HG03159 (cell line): ENCODE data around the gene OVCH1.
"Not testable (repeated sequence)": the region's sequence is repeated elsewhere in the genome, so short reads cannot be mapped to it uniquely, and the experiment has no call there.

ENCODE experiments used
- ATAC-seq: cut with Tn5 transposase; IDR thresholded peaks from one replicate; pipeline ENCODE4 v1.9.1; 2021; ENCODE audit warnings: mild to moderate bottlenecking, moderate library complexity; ENCODE audit not compliant: unreplicated experiment

Gene OVCH1

GRCh38 chr12:29414368-29414767, 83.1 kb downstream of the OVCH1 start:
- no peak for ATAC-seq

GRCh38 chr12:29405561-29405960, 91.9 kb downstream of the OVCH1 start:
- no peak for ATAC-seq

GRCh38 chr12:29403991-29404390, 93.5 kb downstream of the OVCH1 start:
- ATAC-seq = no peak

GRCh38 chr12:29402437-29402836, 95.0 kb downstream of the OVCH1 start:
- no peak for ATAC-seq

DNA sequence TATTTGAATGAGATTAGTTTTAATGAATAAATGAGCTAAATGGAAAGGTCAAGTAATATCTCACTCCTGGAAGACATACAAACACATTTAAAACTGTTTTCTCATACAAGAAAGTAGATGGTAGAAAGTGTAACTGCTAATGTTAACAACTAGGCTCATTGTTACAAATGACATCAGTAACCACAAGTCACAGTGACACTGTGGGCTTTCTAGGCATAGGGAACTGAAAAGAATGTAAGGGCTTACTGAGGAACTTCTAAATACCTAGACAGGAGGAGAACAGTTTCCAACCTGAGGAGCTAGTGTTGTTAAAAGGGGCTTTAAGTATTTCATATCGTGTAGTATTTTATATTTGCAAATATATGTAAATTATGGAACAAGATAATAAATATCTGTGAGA, 99.0 kb downstream of the OVCH1 start:
- peak; percentile 85 for ATAC-seq

GRCh38 chr12:29396774-29397173, 100.7 kb downstream of the OVCH1 start:
- ATAC-seq = no peak

DNA sequence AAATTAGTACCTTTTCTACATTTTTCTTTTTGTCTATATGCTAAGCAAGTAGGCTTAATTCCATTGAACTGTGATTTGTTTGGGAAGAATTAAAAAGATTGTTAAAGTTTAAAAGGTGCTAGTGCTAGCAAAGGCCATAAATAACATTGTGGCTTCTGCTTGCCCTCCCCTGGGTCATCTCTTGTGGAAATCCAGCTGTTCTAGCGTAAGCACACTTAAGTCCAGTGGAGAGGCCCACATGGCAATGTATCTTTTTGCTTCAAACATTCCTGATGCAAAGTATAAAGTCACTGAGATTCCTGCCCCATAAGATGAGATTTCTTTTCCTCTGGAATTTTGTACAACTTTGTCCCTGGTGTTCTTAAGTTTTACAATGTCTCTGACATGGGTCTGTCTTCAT, 102.1 kb downstream of the OVCH1 start:
- ATAC-seq = no peak

DNA sequence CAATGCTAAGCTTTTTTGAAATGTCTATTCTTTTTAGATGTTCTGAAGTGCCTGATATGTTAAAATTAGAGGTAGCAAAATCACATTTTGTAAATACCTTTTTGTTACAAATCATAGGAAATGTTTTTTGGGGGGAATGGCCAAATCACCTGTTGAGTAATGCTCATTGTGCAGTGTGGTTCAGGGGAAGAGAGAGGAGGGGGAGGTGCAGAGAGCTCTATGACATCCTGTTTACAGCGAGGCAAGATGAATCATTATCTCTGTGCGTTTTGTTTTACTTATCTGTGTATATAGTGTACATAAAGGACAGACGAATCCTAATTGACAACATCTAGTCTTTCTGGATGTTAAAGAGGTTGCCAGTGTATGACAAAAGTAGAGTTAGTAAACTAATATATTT, 107.1 kb downstream of the OVCH1 start:
- ATAC-seq = not testable (repeated sequence)

DNA sequence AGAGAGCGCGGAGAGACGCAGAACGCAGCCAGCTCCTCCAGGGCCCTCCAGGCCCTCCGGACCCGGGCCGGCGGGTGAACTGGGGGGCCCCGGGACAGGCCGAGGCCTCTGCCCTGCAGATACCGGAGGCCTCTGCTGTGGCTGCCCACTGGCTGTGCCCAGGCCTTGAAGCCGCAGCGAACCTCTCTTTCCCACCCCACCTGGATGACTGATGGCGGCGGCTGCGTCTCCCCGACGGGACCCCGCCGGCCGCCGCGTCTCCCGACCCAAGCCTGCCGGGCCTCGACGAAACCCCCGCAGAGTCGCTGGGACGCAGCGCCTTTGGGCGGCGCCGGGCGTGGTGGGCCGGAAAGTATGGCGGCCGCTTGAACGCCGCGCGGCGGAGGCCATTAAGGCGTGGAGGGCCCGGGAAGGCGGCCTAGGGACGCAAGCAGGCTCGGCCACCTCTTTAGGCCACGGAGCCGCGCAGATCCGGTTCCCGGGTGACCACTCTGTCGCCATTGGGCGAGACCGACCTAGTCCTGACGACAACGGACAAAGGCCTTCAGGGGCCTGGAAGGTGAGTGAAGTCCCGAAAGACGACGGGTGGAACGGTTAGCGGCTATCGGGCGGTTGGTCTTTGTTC, 108.1 kb downstream of the OVCH1 start:
- no peak for ATAC-seq

- not testable (repeated sequence) for ATAC-seq
Measured at GRCh38 chr12:29386084-29386680, 111.3 kb downstream of the OVCH1 start.

GRCh38 chr12:29385194-29385593, 112.3 kb downstream of the OVCH1 start:
- not testable (repeated sequence) for ATAC-seq

DNA sequence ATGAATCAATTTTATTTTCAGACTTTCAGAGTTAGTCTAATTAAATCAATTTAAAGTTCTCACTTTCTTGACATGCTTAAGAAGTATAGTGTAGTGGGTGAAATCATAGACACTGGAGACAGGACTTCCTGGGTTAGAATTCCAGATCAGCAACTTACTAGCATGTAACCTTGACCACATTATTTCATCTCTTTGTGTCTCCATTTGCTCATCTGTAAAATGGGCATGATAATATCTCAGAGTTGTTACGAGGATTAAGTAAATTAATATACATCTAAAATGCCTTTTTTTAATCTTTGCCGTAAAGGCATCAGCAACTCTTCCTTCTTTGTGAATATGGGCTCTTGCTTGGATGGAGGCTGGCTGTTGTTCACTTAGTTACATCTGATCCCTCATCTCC, 115.2 kb downstream of the OVCH1 start:
- no peak for ATAC-seq

- ATAC-seq = peak; percentile 98
Measured at GRCh38 chr12:29380536-29381523, 116.7 kb downstream of the OVCH1 start, which contains the start of gene ERGIC2. ERGIC2 (minus strand) TSS chr12:29381172; CDS start chr12:29371633, 9,539 bp downstream.
